ACHN (cell line): ENCODE data around the gene FNDC3B.

Experiments
- DNase-seq: peaks from one replicate; pipeline ENCODE4 v3.0.0-alpha.2; 2015
- in situ Hi-C: cut with HindIII; loops from 2 replicates; pipeline ENCODE4 v1.10.0; 2017; ENCODE audit warnings: low sequenced_read_pairs, low pct_ligation_motif_present, low pct_unique_long_range_greater_than_20kb

FNDC3B gene

GRCh38 chr3:172204716-172205115 lies 165.3 kb downstream of the FNDC3B start:
- DNase-seq, result no peak
- in situ Hi-C loops, result no loop called here

GRCh38 chr3:172208586-172209332 lies 169.4 kb downstream of the FNDC3B start:
- peak; percentile 34 for DNase-seq
- in situ Hi-C loops, result no loop called here

GRCh38 chr3:172209333-172210321 lies 170.2 kb downstream of the FNDC3B start:
- in situ Hi-C loops, result no loop called here
- DNase-seq, result peak; percentile 80

GRCh38 chr3:172210355-172210754 lies 171.0 kb downstream of the FNDC3B start:
- in situ Hi-C loops, result no loop called here
- DNase-seq, result no peak

- in situ Hi-C loops, result no loop called here
- DNase-seq, result no peak
These were observed 171.7 kb downstream of the FNDC3B start for GRCh38 chr3:172211123-172211522.

GRCh38 chr3:172213200-172213599 lies 173.8 kb downstream of the FNDC3B start:
- in situ Hi-C loops, result no loop called here
- DNase-seq, result no peak

GRCh38 chr3:172213904-172214303 lies 174.5 kb downstream of the FNDC3B start:
- in situ Hi-C loops, result no loop called here
- no peak for DNase-seq

- in situ Hi-C loops, result no loop called here
- no peak for DNase-seq
These were observed 176.9 kb downstream of the FNDC3B start for GRCh38 chr3:172216267-172216666.

GRCh38 chr3:172216911-172217310 lies 177.5 kb downstream of the FNDC3B start:
- in situ Hi-C loops, result no loop called here
- no peak for DNase-seq

GRCh38 chr3:172217877-172218276 lies 178.5 kb downstream of the FNDC3B start:
- in situ Hi-C loops, result no loop called here
- DNase-seq, result no peak

GRCh38 chr3:172218350-172219323 lies 179.3 kb downstream of the FNDC3B start:
- in situ Hi-C loops, result no loop called here
- DNase-seq, result no peak

- in situ Hi-C loops, result no loop called here
These were observed 180.4 kb downstream of the FNDC3B start for GRCh38 chr3:172219750-172220149.

GRCh38 chr3:172221547-172221946 lies 182.2 kb downstream of the FNDC3B start:
- no peak for DNase-seq
- in situ Hi-C loops, result no loop called here

More at GRCh38 chr3:172219750-172220149, 180.4 kb downstream of the FNDC3B start:
- no peak for DNase-seq

GRCh38 chr3:172222478-172223071 lies 183.2 kb downstream of the FNDC3B start:
- in situ Hi-C loops, result no loop called here
- DNase-seq, result no peak

- no peak for DNase-seq
These were observed 184.5 kb downstream of the FNDC3B start for GRCh38 chr3:172223870-172224269.

GRCh38 chr3:172224560-172225214 lies 185.3 kb downstream of the FNDC3B start:
- no peak for DNase-seq
- in situ Hi-C loops, result no loop called here

More at GRCh38 chr3:172223870-172224269, 184.5 kb downstream of the FNDC3B start:
- in situ Hi-C loops, result no loop called here

- in situ Hi-C loops, result no loop called here
These were observed 185.9 kb downstream of the FNDC3B start for GRCh38 chr3:172225215-172225707.

More at GRCh38 chr3:172225215-172225707, 185.9 kb downstream of the FNDC3B start:
- no peak for DNase-seq
